ENCODE measurements around the gene KCNQ5.
"Not testable (repeated sequence)": the region's sequence is repeated elsewhere in the genome, so short reads cannot be mapped to it uniquely, and the experiment has no call there.

GRCh38 chr6:72984189-72984831, 362.4 kb downstream of the KCNQ5 start:
- TF ChIP-seq CTCF (tag by site-specific recombination; IDR thresholded peaks at IDR 0.05); ZNF830 (tag by site-specific recombination; IDR thresholded peaks at IDR 0.05; ENCODE audit: low read depth); ZNF324 (tag by site-specific recombination; IDR thresholded peaks at IDR 0.05); HIC1 (tag by site-specific recombination; IDR thresholded peaks at IDR 0.05): not testable (repeated sequence)

All from HEK293 (cell line).